Subcutaneous adipose tissue (tissue), 4 donors: ENCODE measurements around the gene KIAA2012. TPM values are rescaled to one million over a fixed set of nuclear protein-coding genes. Genes with fewer than 3 reads are reported as not detected.

Experiments used
- CTCF ChIP-seq: fragments of 450-650 bp; IDR thresholded peaks from one replicate; pipeline ENCODE4 v1.5.1; 2016; ENCODE audit warnings: low read depth, mild to moderate bottlenecking, control low read depth, antibody characterized with exemption, moderate library complexity
- small RNA-seq: library from RNA; depleted of rRNA; stranded (forward); fragments of <200 nt; gene quantifications from one replicate; pipeline ENCODE3, GENCODE V24; 2016
- total RNA-seq, 4 donors: library from RNA; depleted of rRNA; stranded (reverse); fragments of >200 nt; gene quantifications; one replicate each; pipeline ENCODE4 v1.1.0, GENCODE V29; 2016

KIAA2012 gene
- total RNA-seq, 4 donors from 2014 or later = not detected

DNA sequence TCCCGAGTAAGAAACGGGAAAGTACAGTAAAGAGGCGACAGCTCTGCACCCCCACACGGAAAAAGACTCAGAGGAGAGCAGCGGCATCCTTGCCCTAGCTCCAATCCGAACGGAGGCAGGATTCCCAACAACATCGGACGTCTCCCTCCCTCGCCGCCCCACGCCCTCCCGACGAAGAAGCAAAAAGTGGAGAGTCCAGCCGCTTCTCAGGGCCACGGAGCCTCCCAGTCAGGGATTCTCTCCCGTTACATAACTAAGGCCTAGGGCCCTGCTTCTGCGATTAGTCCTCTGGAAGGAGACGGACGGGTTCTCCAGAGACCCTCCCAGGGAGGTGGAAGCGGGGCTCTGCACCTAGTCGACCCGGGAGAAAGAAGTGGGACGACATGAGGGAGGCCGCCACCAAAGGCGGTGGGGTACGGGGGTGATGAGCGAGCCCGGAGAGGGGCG, 164.8 kb downstream of the KIAA2012 start:
- TF ChIP-seq CTCF = no peak

GRCh38 chr2:202238234-202239197, 165.5 kb downstream of the KIAA2012 start, which contains the start of gene SUMO1:
Gene SUMO1 (minus strand): TSS chr2:202238597. CDS start chr2:202238451, 146 bp downstream.
- TF ChIP-seq CTCF = no peak

- TF ChIP-seq CTCF = no peak
Measured at GRCh38 chr2:202249521-202250253, 176.6 kb downstream of the KIAA2012 start.

DNA sequence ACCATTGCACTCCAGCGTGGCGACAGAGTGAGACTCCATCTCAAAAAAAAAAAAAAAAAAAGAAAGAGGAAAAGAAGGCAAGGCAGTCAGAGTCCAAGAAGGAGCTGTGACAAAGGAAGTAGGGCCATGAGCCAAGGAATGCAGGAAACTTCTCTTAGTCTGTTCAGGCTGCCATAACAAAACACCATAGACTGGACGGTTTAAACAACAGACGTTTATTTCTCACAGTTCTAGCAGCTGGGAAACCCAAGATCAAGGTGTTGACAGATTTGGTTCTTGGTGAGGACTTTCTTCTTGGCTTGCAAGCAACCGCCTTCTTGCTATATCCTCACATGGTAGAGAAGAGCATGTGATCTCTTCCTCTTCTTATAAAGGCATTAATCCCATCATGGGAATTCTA, 178.4 kb downstream of the KIAA2012 start:
- no peak for TF ChIP-seq CTCF

Small RNA genes lying within 50 kb of the gene (small RNA-seq; reads per million reads assigned to genes)
- not detected for gene AC079354.2

Other genes with a start within 250 kb of the KIAA2012 start
- 1 to 10 TPM; 3.8 to 8.6 (median 6.6) TPM for gene FZD7, start 39.4 kb upstream of the KIAA2012 start, total RNA-seq
- gene SUMO1, start 165.3 kb downstream of the KIAA2012 start, total RNA-seq = 10 to 100 TPM; 52.8 to 93.8 (median 59.0) TPM
- gene NOP58, start 192.5 kb downstream of the KIAA2012 start, total RNA-seq = 10 to 100 TPM; 35.2 to 69.1 (median 64.5) TPM